ENCODE data around the gene MORN3.
A peak's percentile ranks its signal among the peaks of the same experiment; 100 is the strongest.
"Not testable (repeated sequence)": the region's sequence is repeated elsewhere in the genome, so short reads cannot be mapped to it uniquely, and the experiment has no call there.

The MORN3 gene

GRCh38 chr12:121669521-121669900 is at the start of gene MORN3:
Gene MORN3, minus strand, starts transcription at chr12:121669654. Its CDS starts 171 bp downstream, at chr12:121669483.
- DNase-seq = no peak

- DNase-seq = no peak
Measured at GRCh38 chr12:121718653-121719239, 49.3 kb upstream of the MORN3 start.

- DNase-seq = no peak
Measured at GRCh38 chr12:121717041-121717699, 47.7 kb upstream of the MORN3 start.

- no peak for DNase-seq
Measured at GRCh38 chr12:121715862-121716435, 46.5 kb upstream of the MORN3 start.

- not testable (repeated sequence) for DNase-seq
Measured at GRCh38 chr12:121715055-121715454, 45.6 kb upstream of the MORN3 start.

GRCh38 chr12:121713793-121714192 is 44.3 kb upstream of the MORN3 start:
- DNase-seq = peak; percentile 54

- peak; percentile 67 for DNase-seq
Measured at GRCh38 chr12:121713257-121713777, 43.9 kb upstream of the MORN3 start.

- DNase-seq = peak; percentile 83
Measured at GRCh38 chr12:121712461-121713256, 43.2 kb upstream of the MORN3 start, which contains the start of gene TMEM120B. Gene TMEM120B, plus strand, starts transcription at chr12:121712752. Its CDS starts 144 bp downstream, at chr12:121712896.

GRCh38 chr12:121712190-121712460 is 42.7 kb upstream of the MORN3 start:
- DNase-seq = peak; percentile 87

GRCh38 chr12:121711361-121712189 is 42.1 kb upstream of the MORN3 start:
- peak; percentile 35 for DNase-seq

GRCh38 chr12:121709478-121709961 is 40.1 kb upstream of the MORN3 start:
- DNase-seq = no peak

- DNase-seq = not testable (repeated sequence)
Measured at GRCh38 chr12:121709064-121709424, 39.6 kb upstream of the MORN3 start.

GRCh38 chr12:121708313-121709063 is 39.0 kb upstream of the MORN3 start:
- no peak for DNase-seq

- DNase-seq = no peak
Measured at GRCh38 chr12:121705514-121705913, 36.1 kb upstream of the MORN3 start.

- DNase-seq = no peak
Measured at GRCh38 chr12:121702944-121703343, 33.5 kb upstream of the MORN3 start.

GRCh38 chr12:121701667-121702277 is 32.3 kb upstream of the MORN3 start:
- no peak for DNase-seq

GRCh38 chr12:121697861-121698260 is 28.4 kb upstream of the MORN3 start:
- DNase-seq = not testable (repeated sequence)

GRCh38 chr12:121697093-121697698 is 27.7 kb upstream of the MORN3 start:
- peak; percentile 87 for DNase-seq

GRCh38 chr12:121693155-121693687 is 23.8 kb upstream of the MORN3 start:
- no peak for DNase-seq

GRCh38 chr12:121692744-121693143 is 23.3 kb upstream of the MORN3 start:
- DNase-seq = not testable (repeated sequence)
